HepG2 (cell line): Measurements from ENCODE around the gene PLD4. TPM values are rescaled to one million over a fixed set of nuclear protein-coding genes. Genes with fewer than 3 reads are reported as not detected.

Source experiments
- ATAC-seq: fragments of 200-7000 bp; cut with Tn5 transposase; 3 replicates; pipeline ENCODE4 v1.9.1; 2020; ENCODE audit warnings: mild to moderate bottlenecking, moderate library complexity
- BruUV-seq: library from RNA; stranded (reverse); fragments of 400-500 nt; replicated peaks from 2 replicates; lab custom pipeline; 2021; lab: Mats Ljungman, UMichigan
- CTCF ChIA-PET: fragments of 300-600 bp; formaldehyde crosslinking; extraction: SDS; loops from one replicate; lab custom pipeline; 2021; ENCODE audit warnings: low total read pairs, inconsistent platforms, low intra/inter-chr PET ratio; lab: Yijun Ruan, JAX
- POLR2A ChIA-PET: fragments of 350-600 bp; sonication (Branson Sonifier 250); formaldehyde crosslinking; loops from one replicate; lab custom pipeline; 2020; ENCODE audit warnings: antibody characterized with exemption, inconsistent platforms; lab: Yijun Ruan, JAX
- DNase-seq: peaks from one replicate; pipeline ENCODE4 v3.0.0-alpha.2; 2015; ENCODE audit warnings: low spot score
- FAIRE-seq: peaks from 3 replicates; lab custom pipeline; 2011; peaks lifted over from hg19 to GRCh38; lab: Jason Lieb, UNC
- H2AFZ ChIP-seq: one replicate; pipeline ENCODE4 v1.6.1; 2011; ENCODE audit warnings: low read length, inconsistent platforms
- H3K27ac ChIP-seq: fragments of 300-600 bp; 3 replicates; pipeline ENCODE4 v1.8.0; 2011; ENCODE audit warnings: mixed run types, mild to moderate bottlenecking, mixed read lengths, low read length, inconsistent platforms; ENCODE audit not compliant: insufficient read depth; ENCODE audit errors: extremely low read length
- H3K27me3 ChIP-seq, 2 experiments: fragments of 200-600 bp in 1 of 2; 2 replicates in 1 of 2; 3 replicates in 1 of 2; pipeline versions ENCODE4 v1.6.0 to v1.8.0; 2011; ENCODE audit warnings: low read length in 2 of 2, mild to moderate bottlenecking in 2 of 2, moderate library complexity in 2 of 2, inconsistent platforms in 1 of 2; ENCODE audit not compliant: insufficient read depth in 2 of 2, control insufficient read depth in 1 of 2
- H3K36me3 ChIP-seq, 2 experiments: fragments of 200-600 bp in 1 of 2; replicated peaks in 1 of 2; 2 replicates in 1 of 2; 3 replicates in 1 of 2; pipeline versions ENCODE4 v1.5.1 to v1.8.0; 2011; ENCODE audit warnings: low read length in 2 of 2, inconsistent platforms in 1 of 2; ENCODE audit not compliant: insufficient read depth in 2 of 2, control insufficient read depth in 1 of 2
- H3K4me1 ChIP-seq: 2 replicates; pipeline ENCODE4 v1.5.1; 2012; ENCODE audit warnings: low read length, inconsistent platforms; ENCODE audit not compliant: insufficient read depth
- H3K4me2 ChIP-seq: 2 replicates; pipeline ENCODE4 v1.6.0; 2011; ENCODE audit warnings: low read depth, low read length, inconsistent platforms
- H3K4me3 ChIP-seq, 3 experiments: fragments of 200-600 bp in 1 of 3; sonication (generic), shearing (Covaris generic) in 1 of 3; replicated peaks in 1 of 3; 2 replicates each; pipeline ENCODE4 v1.5.1; 2011 to 2016; ENCODE audit warnings: low read length in 3 of 3, inconsistent platforms in 2 of 3, low read depth in 2 of 3, mild to moderate bottlenecking in 2 of 3, control low read depth in 1 of 3, mixed read lengths in 1 of 3; ENCODE audit not compliant: insufficient read depth in 1 of 3
- H3K79me2 ChIP-seq: one replicate; pipeline ENCODE4 v1.6.1; 2011; ENCODE audit warnings: low read length, inconsistent platforms; ENCODE audit not compliant: insufficient read depth
- H3K9ac ChIP-seq: 2 replicates; pipeline ENCODE4 v1.6.0; 2011; ENCODE audit warnings: mild to moderate bottlenecking, low read depth, low read length, inconsistent platforms; ENCODE audit not compliant: insufficient read depth
- H3K9me3 ChIP-seq: 2 replicates; pipeline ENCODE4 v1.5.1; 2012; ENCODE audit warnings: mild to moderate bottlenecking, low read length
- H4K20me1 ChIP-seq: 2 replicates; pipeline ENCODE4 v1.6.0; 2011; ENCODE audit warnings: inconsistent platforms, mild to moderate bottlenecking, low read length, moderate library complexity; ENCODE audit not compliant: insufficient read depth
- AGO2 ChIP-seq: fragments of 200-400 bp; formaldehyde crosslinking; optimal IDR thresholded peaks from 2 replicates; pipeline ENCODE3; 2017; ENCODE audit warnings: mild to moderate bottlenecking, low read depth, low read length, moderate library complexity
- ESRRA ChIP-seq: sonication (generic); formaldehyde crosslinking; IDR thresholded peaks from 2 replicates; pipeline ENCODE4 v1.5.1; 2020; ENCODE audit warnings: mild to moderate bottlenecking, low read depth, missing genetic modification reagents
- SOX6 ChIP-seq, 2 experiments: fragments of 450-650 bp in 1 of 2; sonication (generic) in 1 of 2; formaldehyde crosslinking in 1 of 2; IDR thresholded peaks; 2 replicates each; pipeline versions ENCODE4 v1.4.0 to v1.6.1; 2017 to 2020; ENCODE audit warnings: antibody characterized with exemption in 1 of 2, mild to moderate bottlenecking in 1 of 2, missing genetic modification reagents in 1 of 2
- TCF7 ChIP-seq: sonication (generic); IDR thresholded peaks from 2 replicates; pipeline ENCODE4 v1.6.1; 2016; ENCODE audit warnings: antibody characterized with exemption, low read depth
- ZBTB33 ChIP-seq: sonication (generic); formaldehyde crosslinking; IDR thresholded peaks from 2 replicates; pipeline ENCODE4 v1.4.0; 2020; ENCODE audit warnings: missing genetic modification reagents
- ZNF496 ChIP-seq: sonication (generic); formaldehyde crosslinking; IDR thresholded peaks from 2 replicates; pipeline ENCODE4 v1.8.1; 2023; ENCODE audit warnings: mild to moderate bottlenecking, moderate library complexity, missing genetic modification reagents; ENCODE audit not compliant: insufficient replicate concordance
- ZNF652 ChIP-seq: IDR thresholded peaks from 2 replicates; pipeline ENCODE4 v1.6.1; 2016; ENCODE audit warnings: low read depth, borderline replicate concordance
- ZNF724P ChIP-seq: sonication (generic); formaldehyde crosslinking; IDR thresholded peaks from 2 replicates; pipeline ENCODE4 v1.8.0; 2022; ENCODE audit warnings: missing genetic modification reagents, borderline replicate concordance
- ZNF816 ChIP-seq: sonication (generic); formaldehyde crosslinking; IDR thresholded peaks from 2 replicates; pipeline ENCODE4 v1.8.0; 2022; ENCODE audit warnings: missing genetic modification reagents, mild to moderate bottlenecking, borderline replicate concordance
- WGBS: methylation state at CpG from one replicate; pipeline ENCODE4 v1.1.6; 2017; ENCODE audit warnings: low lambda C conversion rate; 5-methylcytosine and 5-hydroxymethylcytosine counted together
- in situ Hi-C: cut with HindIII; loops from 2 replicates; pipeline ENCODE4 v1.10.0; 2017; ENCODE audit warnings: low pct_unique_long_range_greater_than_20kb; ENCODE audit not compliant: extremely low pct_ligation_motif_present
- intact Hi-C: fragments of 100-400 bp; cut with micrococcal nuclease; formaldehyde crosslinking; loops from one replicate; pipeline ENCODE4 v1.10.0; 2022; ENCODE audit not compliant: unreplicated experiment
- polyA plus RNA-seq, 8 experiments: library from polyadenylated mRNA; depleted of rRNA in 3 of 8; stranded (reverse) in 7 of 8; unstranded in 1 of 8; fragments of >200 nt; fragmentation: Illumina TruSeq in 4 of 8; extraction: Trizol in 4 of 8; gene quantifications; 2 replicates each; pipeline versions ENCODE4 v1.2.1 to v1.2.3, GENCODE V29; 2011 to 2016; ENCODE audit warnings: low read depth in 4 of 8, missing spikeins in 1 of 8, mixed read lengths in 1 of 8; ENCODE audit not compliant: insufficient read depth in 1 of 8
- total RNA-seq, 5 experiments: library from RNA; depleted of rRNA; stranded (reverse); fragments of >200 nt; fragmentation: Illumina TruSeq; extraction: Trizol; gene quantifications; 2 replicates each; pipeline ENCODE4 v1.2.3, GENCODE V29; 2016; ENCODE audit warnings: low read depth in 1 of 5

The PLD4 gene
- total and polyA plus RNA-seq, 2 of the 13 experiments (the other 11 are each of a cell fraction or from before 2014, with no cell fraction given), result not detected

GRCh38 chr14:104881369-104881979, 43.2 kb upstream of the PLD4 start:
- Histone ChIP-seq H3K36me3 (peaks cover 15 to 35% of the 10 kb centered on the region in 2 experiments; a peak in 4 of 5 replicates), H3K27me3 (no peaks in the 10 kb centered on the region), H3K27ac (no peak overlapping the region), H2AFZ (no peak overlapping the region), H3K4me2 (no peak overlapping the region), H3K79me2 (no peaks in the 10 kb centered on the region), H3K4me3 (no peak overlapping the region), H3K9me3 (no peaks in the 10 kb centered on the region), H4K20me1 (peaks cover 4% of the 10 kb centered on the region; the same call in 1 of the 2 replicates), H3K4me1 (no peaks in the 10 kb centered on the region), H3K9ac (no peak overlapping the region)
- CTCF ChIA-PET, result no interaction called here
- BruUV-seq, result no TSS peak
- FAIRE-seq (no peak), ATAC-seq (no peak), DNase-seq (no peak)
- intact Hi-C loops (no loop called here), in situ Hi-C loops (no loop called here)
- POLR2A ChIA-PET, result no interaction called here
- 100% methylated on average over 10 of the region's 13 CpGs for WGBS
- no peak for TF ChIP-seq ESRRA (CRISPR knock-in tag)

GRCh38 chr14:104882325-104882973, 42.2 kb upstream of the PLD4 start:
- peaks cover 15 to 29% of the 10 kb centered on the region in 2 experiments; a peak in 3 of 5 replicates for H3K36me3 ChIP-seq
- no peaks in the 10 kb centered on the region for H3K9me3 ChIP-seq
- ChIA-PET CTCF (no interaction called here), POLR2A (no interaction called here)
- DNase-seq (no peak), ATAC-seq (no peak; the same call in 2 of the 3 replicates), FAIRE-seq (no peak)
- no peak overlapping the region for H2AFZ ChIP-seq
- H3K27me3 ChIP-seq, result no peaks in the 10 kb centered on the region
- TF ChIP-seq ZNF652 (CRISPR knock-in tag) (no peak), AGO2 (peak; percentile 19), ZNF816 (no peak), ZNF496 (CRISPR knock-in tag) (no peak), SOX6 (IDR thresholded peaks at IDR 0.05) (no peak), SOX6 (CRISPR knock-in tag; IDR thresholded peaks at IDR 0.05) (no peak), ZNF724P (CRISPR knock-in tag) (no peak), ZBTB33 (CRISPR knock-in tag) (peak; percentile 35; the same call in 1 of the 2 replicates), TCF7 (no peak)
- 92% methylated on average over 4 of the region's 13 CpGs for WGBS
- BruUV-seq, result no TSS peak
- H3K27ac ChIP-seq, result no peak overlapping the region
- H3K4me2 ChIP-seq, result no peak overlapping the region
- H3K4me1 ChIP-seq, result no peaks in the 10 kb centered on the region
- in situ Hi-C loops, result no loop called here
- no peak overlapping the region for H3K4me3 ChIP-seq
- intact Hi-C loops, result no loop called here
- H4K20me1 ChIP-seq, result no peaks in the 10 kb centered on the region
- H3K79me2 ChIP-seq, result no peaks in the 10 kb centered on the region
- H3K9ac ChIP-seq, result no peak overlapping the region
